OCI-LY3 (cell line): ENCODE results near the gene FSTL4.

Experiments
- EZH2phosphoT487 ChIP-seq: fragments of 200-600 bp; shearing (Covaris generic); IDR thresholded peaks from 2 replicates; pipeline ENCODE4 v1.6.1; 2018; ENCODE audit warnings: antibody characterized with exemption, mixed run types, low read depth
- TF ChIP-seq, protein P1 (sequence below): fragments of 200-600, 300-600 bp; sonication (generic); IDR thresholded peaks from 2 replicates; pipeline ENCODE4 v1.5.1; 2014; ENCODE audit warnings: antibody characterized with exemption, low read length, low read depth

DNA sequence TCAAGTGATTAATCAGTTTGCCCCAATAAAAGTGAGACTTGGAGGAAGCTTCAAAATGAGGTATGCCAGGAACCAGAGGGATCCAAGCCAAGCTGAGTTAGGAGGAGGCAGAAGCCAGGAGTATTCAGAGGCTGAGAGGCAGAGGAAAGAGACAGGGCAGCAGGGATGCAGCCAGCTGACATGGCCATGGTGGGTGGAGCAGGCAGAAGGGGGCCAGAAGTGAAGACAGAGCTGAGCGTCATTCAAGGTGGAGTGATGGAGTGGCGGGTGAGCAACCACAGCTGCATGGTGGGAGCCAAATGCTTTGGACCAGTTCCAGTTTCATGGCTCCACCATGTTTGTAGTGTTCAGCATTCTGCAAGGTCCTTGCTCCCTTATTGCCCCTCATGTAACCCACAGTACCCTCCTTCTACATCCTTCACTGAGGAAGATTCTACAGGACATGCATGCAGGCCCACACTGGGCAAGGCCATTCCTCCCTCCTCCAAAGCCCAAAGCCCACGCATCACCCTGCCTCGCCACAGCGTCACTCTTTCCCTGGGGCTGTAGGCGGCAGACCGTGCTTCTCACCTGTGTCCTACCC, 100.6 kb downstream of the FSTL4 start:
- TF ChIP-seq, protein P1, sequence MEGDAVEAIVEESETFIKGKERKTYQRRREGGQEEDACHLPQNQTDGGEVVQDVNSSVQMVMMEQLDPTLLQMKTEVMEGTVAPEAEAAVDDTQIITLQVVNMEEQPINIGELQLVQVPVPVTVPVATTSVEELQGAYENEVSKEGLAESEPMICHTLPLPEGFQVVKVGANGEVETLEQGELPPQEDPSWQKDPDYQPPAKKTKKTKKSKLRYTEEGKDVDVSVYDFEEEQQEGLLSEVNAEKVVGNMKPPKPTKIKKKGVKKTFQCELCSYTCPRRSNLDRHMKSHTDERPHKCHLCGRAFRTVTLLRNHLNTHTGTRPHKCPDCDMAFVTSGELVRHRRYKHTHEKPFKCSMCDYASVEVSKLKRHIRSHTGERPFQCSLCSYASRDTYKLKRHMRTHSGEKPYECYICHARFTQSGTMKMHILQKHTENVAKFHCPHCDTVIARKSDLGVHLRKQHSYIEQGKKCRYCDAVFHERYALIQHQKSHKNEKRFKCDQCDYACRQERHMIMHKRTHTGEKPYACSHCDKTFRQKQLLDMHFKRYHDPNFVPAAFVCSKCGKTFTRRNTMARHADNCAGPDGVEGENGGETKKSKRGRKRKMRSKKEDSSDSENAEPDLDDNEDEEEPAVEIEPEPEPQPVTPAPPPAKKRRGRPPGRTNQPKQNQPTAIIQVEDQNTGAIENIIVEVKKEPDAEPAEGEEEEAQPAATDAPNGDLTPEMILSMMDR, result no peak
- no peak for TF ChIP-seq EZH2phosphoT487
